ENCODE results near the gene PAN3. TPM values are rescaled to one million over a fixed set of nuclear protein-coding genes. Genes with fewer than 3 reads are reported as not detected.

Gene PAN3
- total RNA-seq, 1 experiment from 2014 or later, result 46.1 TPM

DNA sequence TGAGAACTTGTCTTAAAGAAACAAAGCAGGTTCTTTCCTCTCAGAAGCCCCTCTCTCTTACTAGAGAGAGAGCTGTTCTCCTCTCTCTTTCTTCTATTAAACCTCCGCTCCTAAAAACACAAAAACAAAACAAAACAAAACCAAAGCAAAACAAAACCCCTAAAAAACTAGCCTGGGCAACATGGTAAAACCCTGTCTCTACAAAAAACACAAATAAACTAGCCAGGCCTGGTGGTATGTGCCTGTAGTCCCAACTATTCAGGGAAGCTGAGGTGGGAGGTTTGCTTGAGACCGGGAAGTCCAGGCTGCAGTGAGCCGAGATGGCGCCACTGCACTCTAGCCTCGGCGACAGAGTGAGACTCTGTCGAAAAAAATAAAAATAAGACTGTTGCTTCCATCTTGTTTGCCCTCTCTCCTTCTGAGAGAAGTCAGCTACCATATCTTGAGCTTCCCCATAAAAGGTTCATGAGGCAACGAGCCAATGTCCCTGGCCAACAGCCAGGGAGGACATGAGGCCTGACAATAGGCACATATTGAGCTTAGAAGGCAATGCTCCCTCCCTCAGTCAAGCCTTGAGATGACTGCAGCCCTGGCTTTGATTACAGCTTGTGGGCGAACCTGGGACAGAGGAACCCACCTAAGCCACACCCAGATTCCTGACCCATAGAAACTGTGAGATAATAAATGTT is 20.5 kb upstream of the PAN3 start:
- Histone ChIP-seq H3K36me3 (ENCODE audit: insufficient read depth, low read length, poor library complexity, severe bottlenecking) (no peaks in the 10 kb centered on the region), H3K27me3 (replicated peaks; ENCODE audit: insufficient read depth, low read depth, low read length, poor library complexity) (no peaks in the 10 kb centered on the region), H3K27ac (ENCODE audit: low read depth, low read length, poor library complexity, severe bottlenecking) (no peak overlapping the region), H3K9me3 (ENCODE audit: low read depth, low read length, poor library complexity, severe bottlenecking) (no peaks in the 10 kb centered on the region), H3K4me1 (ENCODE audit: insufficient read depth, low read length, poor library complexity, severe bottlenecking) (no peaks in the 10 kb centered on the region), H3K4me3 (ENCODE audit: low read depth, low read length, poor library complexity, severe bottlenecking) (no peak overlapping the region)
- ChIA-PET POLR2A (ENCODE audit: low non-redundant PET) (no interaction called here), CTCF (no interaction called here)
- peak; percentile 49 for DNase-seq (ENCODE audit: low spot score)
- intact Hi-C loops (cut with micrococcal nuclease; ENCODE audit: unreplicated experiment), result no loop called here
- BruUV-seq (replicated peaks), result no TSS peak
- TF ChIP-seq, protein P1, sequence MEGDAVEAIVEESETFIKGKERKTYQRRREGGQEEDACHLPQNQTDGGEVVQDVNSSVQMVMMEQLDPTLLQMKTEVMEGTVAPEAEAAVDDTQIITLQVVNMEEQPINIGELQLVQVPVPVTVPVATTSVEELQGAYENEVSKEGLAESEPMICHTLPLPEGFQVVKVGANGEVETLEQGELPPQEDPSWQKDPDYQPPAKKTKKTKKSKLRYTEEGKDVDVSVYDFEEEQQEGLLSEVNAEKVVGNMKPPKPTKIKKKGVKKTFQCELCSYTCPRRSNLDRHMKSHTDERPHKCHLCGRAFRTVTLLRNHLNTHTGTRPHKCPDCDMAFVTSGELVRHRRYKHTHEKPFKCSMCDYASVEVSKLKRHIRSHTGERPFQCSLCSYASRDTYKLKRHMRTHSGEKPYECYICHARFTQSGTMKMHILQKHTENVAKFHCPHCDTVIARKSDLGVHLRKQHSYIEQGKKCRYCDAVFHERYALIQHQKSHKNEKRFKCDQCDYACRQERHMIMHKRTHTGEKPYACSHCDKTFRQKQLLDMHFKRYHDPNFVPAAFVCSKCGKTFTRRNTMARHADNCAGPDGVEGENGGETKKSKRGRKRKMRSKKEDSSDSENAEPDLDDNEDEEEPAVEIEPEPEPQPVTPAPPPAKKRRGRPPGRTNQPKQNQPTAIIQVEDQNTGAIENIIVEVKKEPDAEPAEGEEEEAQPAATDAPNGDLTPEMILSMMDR (conservative IDR thresholded peaks at IDR 0.05; ENCODE audit: low read depth, low read length), result 0 out of 2 replicates have a peak, but pooled peaks have one; percentile 19
- TF ChIP-seq EZH2 (IDR thresholded peaks at IDR 0.05; ENCODE audit: borderline replicate concordance, low read depth, low read length, poor library complexity, severe bottlenecking), result no peak

DNA sequence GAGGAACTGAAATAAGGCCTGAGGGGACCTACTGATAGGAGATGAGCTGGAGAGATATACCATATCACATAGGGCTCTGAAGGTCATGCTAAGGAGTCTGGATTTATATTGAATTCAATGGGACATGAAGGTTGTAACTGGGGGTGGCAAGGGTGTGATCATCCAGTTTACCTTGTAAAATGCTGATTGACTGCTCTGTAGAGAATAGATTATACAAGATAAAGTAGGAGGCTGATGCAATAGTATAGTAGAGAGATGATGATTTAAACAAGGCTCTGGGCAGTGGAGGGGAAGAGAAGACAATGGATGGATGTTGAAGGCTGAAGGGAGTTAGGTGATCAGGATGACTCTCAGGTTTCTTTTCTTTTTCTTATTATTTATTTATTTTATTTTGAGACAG is 18.0 kb upstream of the PAN3 start:
- no peaks in the 10 kb centered on the region for H3K4me1 ChIP-seq (ENCODE audit: insufficient read depth, low read length, poor library complexity, severe bottlenecking)
- intact Hi-C loops (cut with micrococcal nuclease; ENCODE audit: unreplicated experiment), result no loop called here
- no peak for DNase-seq (ENCODE audit: low spot score)
- H3K36me3 ChIP-seq (ENCODE audit: insufficient read depth, low read length, poor library complexity, severe bottlenecking), result no peaks in the 10 kb centered on the region
- POLR2A ChIA-PET (ENCODE audit: low non-redundant PET), result no interaction called here
- H3K27ac ChIP-seq (ENCODE audit: low read depth, low read length, poor library complexity, severe bottlenecking), result no peak overlapping the region
- H3K9me3 ChIP-seq (ENCODE audit: low read depth, low read length, poor library complexity, severe bottlenecking), result no peaks in the 10 kb centered on the region
- no TSS peak for BruUV-seq (replicated peaks)
- H3K27me3 ChIP-seq (replicated peaks; ENCODE audit: insufficient read depth, low read depth, low read length, poor library complexity), result no peaks in the 10 kb centered on the region
- CTCF ChIA-PET, result no interaction called here
- H3K4me3 ChIP-seq (ENCODE audit: low read depth, low read length, poor library complexity, severe bottlenecking), result no peak overlapping the region
- no peak for TF ChIP-seq EZH2 (IDR thresholded peaks at IDR 0.05; ENCODE audit: borderline replicate concordance, low read depth, low read length, poor library complexity, severe bottlenecking)
- TF ChIP-seq, protein P1 (conservative IDR thresholded peaks at IDR 0.05; ENCODE audit: low read depth, low read length), result no peak

DNA sequence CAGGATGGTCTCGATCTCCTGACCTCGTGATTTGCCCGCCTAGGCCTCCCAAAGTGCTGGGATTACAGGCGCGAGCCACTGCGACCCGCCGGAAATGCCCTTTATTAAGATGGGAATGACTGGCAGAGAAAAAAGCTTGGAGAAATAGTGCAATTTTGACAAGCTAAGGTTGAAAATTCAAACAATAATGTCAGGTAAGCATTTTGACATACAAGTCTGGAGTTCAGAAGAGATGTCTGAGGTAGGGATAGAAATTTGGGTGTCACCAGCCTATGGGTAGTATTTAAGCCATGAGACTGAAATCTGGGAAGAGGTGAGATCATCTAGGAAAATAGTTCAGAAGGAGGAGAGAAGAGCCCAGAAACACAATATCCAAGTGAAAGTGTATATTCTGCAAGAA is 17.1 kb upstream of the PAN3 start:
- TF ChIP-seq EZH2 (IDR thresholded peaks at IDR 0.05; ENCODE audit: borderline replicate concordance, low read depth, low read length, poor library complexity, severe bottlenecking), result no peak
- TF ChIP-seq, protein P1 (conservative IDR thresholded peaks at IDR 0.05; ENCODE audit: low read depth, low read length), result no peak

More for the DNA sequence above, 17.1 kb upstream of the PAN3 start:
- intact Hi-C loops (cut with micrococcal nuclease; ENCODE audit: unreplicated experiment), result no loop called here
- ChIA-PET CTCF (no interaction called here), POLR2A (ENCODE audit: low non-redundant PET) (no interaction called here)
- Histone ChIP-seq H3K9me3 (ENCODE audit: low read depth, low read length, poor library complexity, severe bottlenecking) (no peaks in the 10 kb centered on the region), H3K27ac (ENCODE audit: low read depth, low read length, poor library complexity, severe bottlenecking) (no peak overlapping the region), H3K36me3 (ENCODE audit: insufficient read depth, low read length, poor library complexity, severe bottlenecking) (no peaks in the 10 kb centered on the region), H3K4me3 (ENCODE audit: low read depth, low read length, poor library complexity, severe bottlenecking) (no peak overlapping the region), H3K27me3 (replicated peaks; ENCODE audit: insufficient read depth, low read depth, low read length, poor library complexity) (no peaks in the 10 kb centered on the region), H3K4me1 (ENCODE audit: insufficient read depth, low read length, poor library complexity, severe bottlenecking) (no peaks in the 10 kb centered on the region)
- BruUV-seq (replicated peaks), result no TSS peak
- DNase-seq (ENCODE audit: low spot score), result no peak
